ENCODE data around the gene ADGRG6.

ADGRG6 gene

DNA sequence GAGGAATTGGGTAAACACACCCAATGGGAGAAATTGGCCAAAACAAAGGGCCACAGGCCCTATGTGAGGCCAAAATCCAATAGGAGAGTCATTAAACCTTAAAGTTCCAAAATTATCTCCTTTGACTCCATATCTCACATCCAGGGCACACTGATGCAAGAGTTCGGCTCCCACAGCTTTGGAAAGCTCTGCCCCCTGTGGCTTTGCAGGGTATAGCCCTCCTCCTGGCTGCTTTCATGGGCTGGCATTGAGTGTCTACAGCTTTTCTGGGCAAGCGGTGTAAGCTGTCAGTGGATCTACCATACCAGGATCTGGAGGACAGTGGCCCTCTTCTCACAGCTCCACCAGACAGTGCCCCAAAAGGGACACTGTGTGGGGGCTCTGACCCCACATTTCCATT lies 160.5 kb downstream of the ADGRG6 start:
- WGBS: 93% methylated on average over 2 of the region's 2 CpGs
- Histone ChIP-seq H3K23ac (ENCODE audit: low read length in 2 of 2) (no peak overlapping the region), H3K79me1 (replicated peaks; ENCODE audit: low read length, poor library complexity, severe bottlenecking) (no peaks in the 10 kb centered on the region), H2BK120ac (ENCODE audit: low read depth, low read length) (no peak overlapping the region), H3K27me3 (ENCODE audit: control insufficient read depth in 1 of 2, insufficient read depth in 1 of 2, low read length in 2 of 2) (no peaks in the 10 kb centered on the region), H3K9ac (ENCODE audit: low read length) (no peak overlapping the region), H3K4me2 (ENCODE audit: low read length, poor library complexity, severe bottlenecking) (no peak overlapping the region), H3K4me1 (ENCODE audit: control insufficient read depth, insufficient read depth, low read depth, low read length) (no peaks in the 10 kb centered on the region), H3K4me3 (ENCODE audit: insufficient read depth in 1 of 2, low read depth in 1 of 2, low read length in 2 of 2) (no peak overlapping the region), H4K8ac (ENCODE audit: low read length) (no peak overlapping the region), H2BK12ac (ENCODE audit: low read length in 2 of 2) (no peak overlapping the region), H2AK5ac (ENCODE audit: low read length, severe bottlenecking) (no peak overlapping the region), H3K18ac (ENCODE audit: low read depth in 1 of 2, low read length in 2 of 2) (no peak overlapping the region), H3K27ac (ENCODE audit: low read length, poor library complexity, severe bottlenecking) (no peak overlapping the region), H4K91ac (ENCODE audit: low read length) (no peak overlapping the region), H2BK5ac (ENCODE audit: low read depth, low read length, poor library complexity, severe bottlenecking) (no peak overlapping the region), H3K14ac (ENCODE audit: low read length in 2 of 2) (no peak overlapping the region), H2BK15ac (ENCODE audit: low read depth, poor library complexity, severe bottlenecking) (no peak overlapping the region), H3K36me3 (ENCODE audit: control insufficient read depth in 1 of 2, insufficient read depth in 2 of 2, low read depth in 1 of 2, low read length in 2 of 2) (no peaks in the 10 kb centered on the region), H3K9me3 (ENCODE audit: control insufficient read depth, low read length) (no peaks in the 10 kb centered on the region), H2AFZ (ENCODE audit: low read depth, low read length) (no peak overlapping the region), H3K4ac (ENCODE audit: low read depth in 1 of 2, low read length in 2 of 2) (no peak overlapping the region)
- DNase-seq: no peak

DNA sequence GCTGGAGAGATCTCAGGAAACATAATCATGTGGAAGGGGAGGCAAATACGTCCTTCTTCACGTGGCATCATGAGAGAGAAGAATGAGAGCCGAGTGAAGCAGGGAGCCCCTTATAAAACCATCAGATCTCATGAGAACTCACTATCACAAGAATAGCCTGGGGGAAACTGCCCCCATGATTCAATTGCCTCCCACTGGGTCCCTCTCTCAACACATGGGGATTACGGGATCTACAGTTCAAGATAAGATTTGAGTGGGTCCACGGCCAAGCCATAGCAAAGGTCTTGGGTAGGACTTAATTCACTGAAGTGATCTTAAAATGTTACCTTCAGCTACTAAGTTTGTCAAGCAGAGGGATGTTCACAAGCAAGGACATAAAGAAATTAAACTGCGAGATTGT lies 162.2 kb downstream of the ADGRG6 start:
- Histone ChIP-seq H3K4me1 (ENCODE audit: control insufficient read depth, insufficient read depth, low read depth, low read length) (no peaks in the 10 kb centered on the region), H3K36me3 (ENCODE audit: control insufficient read depth in 1 of 2, insufficient read depth in 2 of 2, low read depth in 1 of 2, low read length in 2 of 2) (no peaks in the 10 kb centered on the region), H3K79me1 (replicated peaks; ENCODE audit: low read length, poor library complexity, severe bottlenecking) (no peaks in the 10 kb centered on the region), H3K18ac (ENCODE audit: low read depth in 1 of 2, low read length in 2 of 2) (no peak overlapping the region), H3K27ac (ENCODE audit: low read length, poor library complexity, severe bottlenecking) (no peak overlapping the region), H4K91ac (ENCODE audit: low read length) (no peak overlapping the region), H3K27me3 (ENCODE audit: control insufficient read depth in 1 of 2, insufficient read depth in 1 of 2, low read length in 2 of 2) (no peaks in the 10 kb centered on the region), H2BK12ac (ENCODE audit: low read length in 2 of 2) (no peak overlapping the region), H2BK5ac (ENCODE audit: low read depth, low read length, poor library complexity, severe bottlenecking) (no peak overlapping the region), H3K9ac (ENCODE audit: low read length) (no peak overlapping the region), H3K14ac (ENCODE audit: low read length in 2 of 2) (no peak overlapping the region), H2BK120ac (ENCODE audit: low read depth, low read length) (no peak overlapping the region), H2AFZ (ENCODE audit: low read depth, low read length) (no peak overlapping the region), H3K4me3 (ENCODE audit: insufficient read depth in 1 of 2, low read depth in 1 of 2, low read length in 2 of 2) (no peak overlapping the region), H3K23ac (ENCODE audit: low read length in 2 of 2) (no peak overlapping the region), H3K9me3 (ENCODE audit: control insufficient read depth, low read length) (peaks cover 4% of the 10 kb centered on the region), H2AK5ac (ENCODE audit: low read length, severe bottlenecking) (no peak overlapping the region), H4K8ac (ENCODE audit: low read length) (no peak overlapping the region), H3K4ac (ENCODE audit: low read depth in 1 of 2, low read length in 2 of 2) (no peak overlapping the region), H3K4me2 (ENCODE audit: low read length, poor library complexity, severe bottlenecking) (no peak overlapping the region), H2BK15ac (ENCODE audit: low read depth, poor library complexity, severe bottlenecking) (no peak overlapping the region)
- no peak for DNase-seq
- 97% methylated on average over 6 of the region's 6 CpGs for WGBS

DNA sequence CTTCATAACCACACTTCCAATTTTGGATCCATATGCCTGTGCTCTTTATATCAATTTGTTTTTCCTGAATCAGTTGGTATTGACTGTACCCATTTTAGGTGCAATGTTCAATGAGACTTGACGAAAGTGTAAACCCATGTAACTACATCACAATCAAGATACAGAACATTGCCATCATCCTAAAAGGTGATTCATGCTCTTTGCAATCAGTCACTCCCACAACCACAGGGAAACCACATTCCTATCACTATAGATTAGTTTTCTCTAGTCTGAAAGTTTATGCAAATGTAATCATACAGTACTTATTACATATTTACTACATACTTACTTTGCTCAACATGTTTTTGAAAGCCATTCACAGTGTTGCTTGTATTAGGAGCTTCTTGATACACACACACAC lies 167.4 kb downstream of the ADGRG6 start:
- Histone ChIP-seq H3K18ac (ENCODE audit: low read depth in 1 of 2, low read length in 2 of 2) (no peak overlapping the region), H3K23ac (ENCODE audit: low read length in 2 of 2) (no peak overlapping the region), H3K9me3 (ENCODE audit: control insufficient read depth, low read length) (peaks cover 4% of the 10 kb centered on the region), H3K4me1 (ENCODE audit: control insufficient read depth, insufficient read depth, low read depth, low read length) (no peaks in the 10 kb centered on the region), H4K91ac (ENCODE audit: low read length) (no peak overlapping the region), H3K36me3 (ENCODE audit: control insufficient read depth in 1 of 2, insufficient read depth in 2 of 2, low read depth in 1 of 2, low read length in 2 of 2) (no peaks in the 10 kb centered on the region), H3K9ac (ENCODE audit: low read length) (no peak overlapping the region), H4K8ac (ENCODE audit: low read length) (no peak overlapping the region), H3K4me2 (ENCODE audit: low read length, poor library complexity, severe bottlenecking) (no peak overlapping the region), H2BK12ac (ENCODE audit: low read length in 2 of 2) (no peak overlapping the region), H3K4ac (ENCODE audit: low read depth in 1 of 2, low read length in 2 of 2) (no peak overlapping the region), H2AK5ac (ENCODE audit: low read length, severe bottlenecking) (no peak overlapping the region), H2BK15ac (ENCODE audit: low read depth, poor library complexity, severe bottlenecking) (no peak overlapping the region), H2AFZ (ENCODE audit: low read depth, low read length) (no peak overlapping the region), H2BK5ac (ENCODE audit: low read depth, low read length, poor library complexity, severe bottlenecking) (no peak overlapping the region), H2BK120ac (ENCODE audit: low read depth, low read length) (no peak overlapping the region), H3K4me3 (ENCODE audit: insufficient read depth in 1 of 2, low read depth in 1 of 2, low read length in 2 of 2) (no peak overlapping the region), H3K27ac (ENCODE audit: low read length, poor library complexity, severe bottlenecking) (no peak overlapping the region), H3K27me3 (ENCODE audit: control insufficient read depth in 1 of 2, insufficient read depth in 1 of 2, low read length in 2 of 2) (no peaks in the 10 kb centered on the region), H3K79me1 (replicated peaks; ENCODE audit: low read length, poor library complexity, severe bottlenecking) (no peaks in the 10 kb centered on the region), H3K14ac (ENCODE audit: low read length in 2 of 2) (no peak overlapping the region)
- WGBS: 100% methylated on average over 1 of the region's 1 CpG
- DNase-seq: no peak

DNA sequence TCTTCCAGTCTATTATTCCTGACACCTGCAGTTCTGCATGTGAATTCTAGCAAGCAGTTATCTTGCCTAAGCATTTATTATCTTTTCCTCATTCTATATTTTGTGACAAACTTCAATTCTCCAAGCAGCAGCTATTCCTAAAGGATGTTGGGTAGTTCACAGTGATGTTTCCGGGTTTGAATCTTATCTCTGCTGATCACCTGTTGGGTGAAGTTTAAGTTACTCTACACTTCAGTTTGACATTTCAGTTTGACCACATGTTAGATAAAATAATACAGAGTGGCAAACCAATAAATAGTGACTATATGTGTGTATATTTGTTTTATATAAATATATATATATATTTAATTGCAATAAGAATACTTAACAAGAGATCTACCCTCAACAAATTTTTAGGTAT lies 168.6 kb downstream of the ADGRG6 start:
- Histone ChIP-seq H3K4me3 (ENCODE audit: insufficient read depth in 1 of 2, low read depth in 1 of 2, low read length in 2 of 2) (no peak overlapping the region), H3K9me3 (ENCODE audit: control insufficient read depth, low read length) (peaks cover 4% of the 10 kb centered on the region), H4K91ac (ENCODE audit: low read length) (no peak overlapping the region), H3K4me2 (ENCODE audit: low read length, poor library complexity, severe bottlenecking) (no peak overlapping the region), H3K14ac (ENCODE audit: low read length in 2 of 2) (no peak overlapping the region), H3K23ac (ENCODE audit: low read length in 2 of 2) (no peak overlapping the region), H3K4ac (ENCODE audit: low read depth in 1 of 2, low read length in 2 of 2) (no peak overlapping the region), H3K36me3 (ENCODE audit: control insufficient read depth in 1 of 2, insufficient read depth in 2 of 2, low read depth in 1 of 2, low read length in 2 of 2) (no peaks in the 10 kb centered on the region), H4K8ac (ENCODE audit: low read length) (no peak overlapping the region), H3K18ac (ENCODE audit: low read depth in 1 of 2, low read length in 2 of 2) (no peak overlapping the region), H3K4me1 (ENCODE audit: control insufficient read depth, insufficient read depth, low read depth, low read length) (no peaks in the 10 kb centered on the region), H2AK5ac (ENCODE audit: low read length, severe bottlenecking) (no peak overlapping the region), H3K27me3 (ENCODE audit: control insufficient read depth in 1 of 2, insufficient read depth in 1 of 2, low read length in 2 of 2) (no peaks in the 10 kb centered on the region), H2BK12ac (ENCODE audit: low read length in 2 of 2) (no peak overlapping the region), H3K9ac (ENCODE audit: low read length) (no peak overlapping the region), H2BK120ac (ENCODE audit: low read depth, low read length) (no peak overlapping the region), H3K27ac (ENCODE audit: low read length, poor library complexity, severe bottlenecking) (no peak overlapping the region), H3K79me1 (replicated peaks; ENCODE audit: low read length, poor library complexity, severe bottlenecking) (no peaks in the 10 kb centered on the region), H2BK15ac (ENCODE audit: low read depth, poor library complexity, severe bottlenecking) (no peak overlapping the region), H2BK5ac (ENCODE audit: low read depth, low read length, poor library complexity, severe bottlenecking) (no peak overlapping the region), H2AFZ (ENCODE audit: low read depth, low read length) (no peak overlapping the region)
- 100% methylated on average over 1 of the region's 1 CpG for WGBS
- no peak for DNase-seq
